Adrenal gland (tissue), 12 donors: ENCODE measurements around the gene GHSR. TPM values are rescaled to one million over a fixed set of nuclear protein-coding genes. Genes with fewer than 3 reads are reported as not detected.

ENCODE experiments used
- DNase-seq, 7 donors: peaks; one replicate each; pipeline ENCODE4 v3.0.0-alpha.2; 2019 to 2020
- H3K27ac ChIP-seq, 5 donors: fragments of 200-600 bp; sonication (generic) in 4 of 5; 1 replicate in 3 of 5; 2 replicates in 2 of 5; pipeline versions ENCODE4 v1.5.1 to v1.8.0; 2016 to 2020; ENCODE audit warnings: mild to moderate bottlenecking in 1 of 5
- H3K27me3 ChIP-seq: fragments of 200-600 bp; 2 replicates; pipeline ENCODE4 v1.8.0; 2021
- H3K36me3 ChIP-seq, 2 donors: fragments of 200-600 bp; replicated peaks in 1 of 2; 1 replicate in 1 of 2; 2 replicates in 1 of 2; pipeline versions ENCODE4 v1.5.1 to v1.8.0; 2018 to 2022
- H3K4me1 ChIP-seq, 2 donors: fragments of 200-600 bp; replicated peaks in 1 of 2; 1 replicate in 1 of 2; 2 replicates in 1 of 2; pipeline versions ENCODE4 v1.5.1 to v1.8.0; 2018 to 2021
- H3K4me3 ChIP-seq, 4 donors: fragments of 200-600 bp; sonication (generic) in 3 of 4; one replicate each; pipeline ENCODE4 v1.5.1; 2016 to 2018
- H3K9me3 ChIP-seq, 3 donors: fragments of 200-600 bp; sonication (generic) in 1 of 3; replicated peaks in 1 of 3; 1 replicate in 2 of 3; 2 replicates in 1 of 3; pipeline versions ENCODE4 v1.5.1 to v1.8.0; 2016 to 2021
- CTCF ChIP-seq, 6 experiments: fragments of 450-650 bp in 4 of 6; fragments of 200-600 bp in 2 of 6; sonication (generic) in 1 of 6; IDR thresholded peaks; 1 replicate in 5 of 6; 2 replicates in 1 of 6; pipeline versions ENCODE4 v1.5.1 to v1.8.0; 2016 to 2021; ENCODE audit warnings: antibody characterized with exemption in 6 of 6, mild to moderate bottlenecking in 2 of 6, moderate library complexity in 1 of 6
- POLR2A ChIP-seq, 2 donors: fragments of 450-650 bp; IDR thresholded peaks; one replicate each; pipeline ENCODE4 v1.6.1; 2017; ENCODE audit warnings: antibody characterized with exemption in 2 of 2, mild to moderate bottlenecking in 2 of 2, moderate library complexity in 1 of 2
- WGBS, 4 donors: extraction: QIAGEN DNeasy Blood & Tissue Kit in 2 of 4; methylation state at CpG; one replicate each; pipeline versions ENCODE4 v1.1.5 to v1.1.7; 2013 to 2017; 5-methylcytosine and 5-hydroxymethylcytosine counted together
- intact Hi-C, 2 donors: fragments of 100-400 bp; cut with DNase I; formaldehyde crosslinking; loops; one replicate each; pipeline versions ENCODE4 v1.14.1 to v1.15.0; 2022 to 2023
- polyA plus RNA-seq, 3 donors: library from polyadenylated mRNA; stranded (reverse); fragments of 200-250 nt in 2 of 3; fragments of 350-450 nt in 1 of 3; fragmentation: Illumina TruSeq in 1 of 3; extraction: RNeasy Lipid Tissue Mini Kit (QIAGEN cat#74804) in 1 of 3; gene quantifications; one replicate each; pipeline ENCODE4 v1.2.3, GENCODE V29; 2013 to 2014
- total RNA-seq, 9 donors: library from RNA; depleted of rRNA in 4 of 9; stranded (reverse); fragments of >200 nt in 4 of 9; fragments of 120-200 nt in 1 of 9; fragmentation: NEBNext Ultra II Directional in 1 of 9; extraction: Animal tissue kit (Norgen Biotek cat#: 25700) in 1 of 9; gene quantifications; one replicate each; pipeline versions ENCODE4 v1.1.0 to v1.2.4, GENCODE V29; 2013 to 2023
- donor health status: healthy with polysubstance abuse.
- donor health status: Bipolar disorder and iron deficiency.
- donor health status: DM: yes; HTN: yes; CAD: no.
- donor health status: DM: no; HTN: no; CAD: no.
- donor health status: DM: no; HTN: no; CAD: no.
- donor health status: DM: yes; HTN: yes; CAD: no.

The GHSR gene
- total and polyA plus RNA-seq, 12 donors, result 0.24 to 1.8 (median 0.31) TPM; not detected in 8

- no peak for TF ChIP-seq CTCF (IDR thresholded peaks at IDR 0.05)
- TF ChIP-seq POLR2A (IDR thresholded peaks at IDR 0.05), result no peak
- H3K4me3 ChIP-seq, result no peak overlapping the region
- H3K9me3 ChIP-seq, result no peaks in the 10 kb centered on the region
- no peaks in the 10 kb centered on the region for H3K27me3 ChIP-seq
- 47 to 73% (median 58%) methylated on average over 1 of the region's 1 CpG for WGBS, 4 donors
- H3K27ac ChIP-seq, result no peak overlapping the region
- no peaks in the 10 kb centered on the region for H3K4me1 ChIP-seq
- H3K36me3 ChIP-seq, result peaks cover 0 to 6% of the 10 kb centered on the region in 2 donors
- intact Hi-C loops, result no loop called here
- DNase-seq, result no peak
Observed at GRCh38 chr3:172397716-172398405, 50.4 kb downstream of the GHSR start.

- intact Hi-C loops, result no loop called here
- Histone ChIP-seq H3K36me3 (peaks cover 0 to 6% of the 10 kb centered on the region in 2 donors), H3K4me3 (no peak overlapping the region), H3K27me3 (no peaks in the 10 kb centered on the region), H3K27ac (no peak overlapping the region), H3K4me1 (no peaks in the 10 kb centered on the region), H3K9me3 (no peaks in the 10 kb centered on the region)
- TF ChIP-seq CTCF (IDR thresholded peaks at IDR 0.05) (no peak), POLR2A (IDR thresholded peaks at IDR 0.05) (no peak)
- 89 to 93% (median 91%) methylated on average over 7 of the region's 7 CpGs for WGBS, 4 donors
- no peak for DNase-seq
Observed at GRCh38 chr3:172396400-172396799, 51.9 kb downstream of the GHSR start.

GRCh38 chr3:172394692-172395091 is 53.6 kb downstream of the GHSR start:
- WGBS, 4 donors, result 92 to 98% (median 95%) methylated on average over 2 of the region's 2 CpGs
- peaks cover 0 to 10% of the 10 kb centered on the region in 2 donors for H3K4me1 ChIP-seq
- H3K9me3 ChIP-seq, result no peaks in the 10 kb centered on the region
- DNase-seq, result no peak
- H3K36me3 ChIP-seq, result peaks cover 0 to 6% of the 10 kb centered on the region in 2 donors
- H3K27ac ChIP-seq, result no peak overlapping the region
- intact Hi-C loops, result no loop called here
- no peak overlapping the region for H3K4me3 ChIP-seq
- no peak for TF ChIP-seq CTCF (IDR thresholded peaks at IDR 0.05)
- no peak for TF ChIP-seq POLR2A (IDR thresholded peaks at IDR 0.05)
- no peaks in the 10 kb centered on the region for H3K27me3 ChIP-seq

Other genes starting within 250 kb of the GHSR start
- gene TNFSF10, start 75.0 kb upstream of the GHSR start, total RNA-seq, result 100 to 1,000 TPM in 3 of 9 donors, 10 to 100 TPM in 6; 15.3 to 518 (median 82.0) TPM
- gene TNFSF10, start 75.0 kb upstream of the GHSR start, polyA plus RNA-seq, result 10 to 100 TPM; 21.3 to 34.4 (median 31.5) TPM